CD4-positive, alpha-beta memory T cell (primary cell): ENCODE data around the gene AP1M1. TPM values are rescaled to one million over a fixed set of nuclear protein-coding genes. Genes with fewer than 3 reads are reported as not detected.

Experiments used
- CTCF ChIA-PET: fragments of 350-600 bp; sonication (Branson Sonifier 250); formaldehyde crosslinking; loops from one replicate; lab custom pipeline; 2021; ENCODE audit warnings: inconsistent platforms; ENCODE audit not compliant: partially characterized antibody; lab: Charles Lee
- POLR2A ChIA-PET: fragments of 350-600 bp; sonication (Branson Sonifier 250); formaldehyde crosslinking; loops from one replicate; lab custom pipeline; 2021; ENCODE audit not compliant: partially characterized antibody; lab: Charles Lee
- DNase-seq, 5 donors: peaks; one replicate each; pipeline versions ENCODE4 v3.0.0 to v3.0.0-alpha.2; 2020 to 2022; ENCODE audit warnings: mixed read lengths in 1 of 5
- H3K27ac ChIP-seq: one replicate; pipeline ENCODE4 v1.7.0; 2013; ENCODE audit warnings: low read depth, low read length
- H3K27me3 ChIP-seq: 2 replicates; pipeline ENCODE4 v1.7.0; 2013; ENCODE audit warnings: mild to moderate bottlenecking, low read length, moderate library complexity; ENCODE audit not compliant: insufficient read depth
- H3K36me3 ChIP-seq: 2 replicates; pipeline ENCODE4 v1.7.0; 2013; ENCODE audit warnings: mild to moderate bottlenecking, low read length, moderate library complexity; ENCODE audit not compliant: insufficient read depth
- H3K4me1 ChIP-seq: 2 replicates; pipeline ENCODE4 v1.7.0; 2013; ENCODE audit warnings: mild to moderate bottlenecking, low read length, moderate library complexity; ENCODE audit not compliant: insufficient read depth
- H3K4me3 ChIP-seq, 2 donors: one replicate each; pipeline ENCODE4 v1.7.0; 2013; ENCODE audit warnings: low read length in 2 of 2, mild to moderate bottlenecking in 1 of 2
- H3K9me3 ChIP-seq, 2 donors: one replicate each; pipeline ENCODE4 v1.7.0; 2013; ENCODE audit warnings: low read length in 2 of 2, control low read depth in 1 of 2; ENCODE audit not compliant: control insufficient read depth in 1 of 2
- H3K27ac Mint-ChIP-seq, 7 donors: one replicate each; pipeline ENCODE4 v1.8.0; 2020 to 2021; ENCODE audit warnings: mixed read lengths in 7 of 7, mild to moderate bottlenecking in 6 of 7, inconsistent platforms in 3 of 7, moderate library complexity in 3 of 7
- H3K27me3 Mint-ChIP-seq, 2 donors: one replicate each; pipeline ENCODE4 v1.8.0; 2020 to 2021; ENCODE audit warnings: mixed read lengths in 2 of 2
- H3K36me3 Mint-ChIP-seq, 2 donors: one replicate each; pipeline ENCODE4 v1.8.0; 2020 to 2021; ENCODE audit warnings: mixed read lengths in 2 of 2, inconsistent platforms in 1 of 2, mild to moderate bottlenecking in 1 of 2
- H3K4me1 Mint-ChIP-seq, 4 donors: one replicate each; pipeline ENCODE4 v1.8.0; 2020 to 2021; ENCODE audit warnings: mixed read lengths in 4 of 4, mild to moderate bottlenecking in 1 of 4
- H3K4me3 Mint-ChIP-seq, 8 donors: one replicate each; pipeline ENCODE4 v1.8.0; 2020 to 2021; ENCODE audit warnings: mixed read lengths in 8 of 8, mild to moderate bottlenecking in 7 of 8, moderate library complexity in 6 of 8, inconsistent platforms in 3 of 8
- H3K9me3 Mint-ChIP-seq, 8 donors: one replicate each; pipeline ENCODE4 v1.8.0; 2020 to 2021; ENCODE audit warnings: mixed read lengths in 8 of 8, mild to moderate bottlenecking in 5 of 8, inconsistent platforms in 3 of 8, moderate library complexity in 1 of 8
- intact Hi-C: fragments of 100-400 bp; cut with micrococcal nuclease; formaldehyde crosslinking; loops from one replicate; pipeline ENCODE4 v1.15.1; 2023
- polyA plus RNA-seq, 2 donors: library from polyadenylated mRNA; unstranded; fragments of 300-500 nt; fragmentation: Illumina TruSeq; gene quantifications; one replicate each; pipeline ENCODE4 v1.2.3, GENCODE V29; 2021
- total RNA-seq, 2 experiments: library from RNA; stranded (reverse); gene quantifications; one replicate each; pipeline ENCODE4 v1.2.3, GENCODE V29; 2021

The AP1M1 gene
- total and polyA plus RNA-seq, 4 experiments from 2014 or later, result 107 to 147 (median 117) TPM

GRCh38 chr19:16185123-16185767, 12.5 kb upstream of the AP1M1 start, which contains the start of gene FAM32A:
Gene FAM32A, plus strand, starts transcription at chr19:16185410. Its CDS starts 33 bp downstream, at chr19:16185443.
- intact Hi-C loops, result loop anchor here (1.0 to 2.0 kb wide), 7 partner anchors 12 to 348 kb away; partner anchors contain the start of genes AP1M1, C19orf44, CALR3 and HSH2D
- H3K27ac Mint-ChIP-seq, result peak within 1 kb of the TSS; percentile 95 to 99 (median 96)
- Histone ChIP-seq H3K36me3 (peaks cover 16% of the 10 kb centered on the region), H3K27me3 (no peaks in the 10 kb centered on the region), H3K27ac (peak within 1 kb of the TSS; percentile 83), H3K4me3 (peak within 1 kb of the TSS; percentile 84 to 86), H3K9me3 (no peaks in the 10 kb centered on the region), H3K4me1 (peaks cover 43% of the 10 kb centered on the region)
- H3K4me1 Mint-ChIP-seq, result peaks cover 20 to 43% (median 31%) of the 10 kb centered on the region in 4 donors
- ChIA-PET CTCF (interaction anchor here (0.9 to 3.4 kb wide), 21 partner anchors 11 to 556 kb away, joined by 3 to 36 read pairs (median 5); partner anchors contain the start of genes AP1M1, HSH2D, RAB8A and TPM4), POLR2A (interaction anchor here (0.8 to 2.2 kb wide), 22 partner anchors 9 to 348 kb away, joined by 3 to 35 read pairs (median 5); partner anchors contain the start of genes AP1M1, KLF2 and RAB8A)
- H3K27me3 Mint-ChIP-seq, result peaks cover 0 to 2% of the 10 kb centered on the region in 2 donors
- H3K4me3 Mint-ChIP-seq, result peak within 1 kb of the TSS; percentile 97 to 100 (median 99)
- DNase-seq, result peak; percentile 98 to 99 (median 99)
- no peaks in the 10 kb centered on the region for H3K9me3 Mint-ChIP-seq
- peaks cover 19 to 28% of the 10 kb centered on the region in 2 donors for H3K36me3 Mint-ChIP-seq

- Mint-ChIP-seq H3K4me1 (peaks cover 20 to 43% (median 32%) of the 10 kb centered on the region in 4 donors), H3K27ac (peak overlapping the region; percentile 95 to 99 (median 96)), H3K36me3 (peaks cover 19 to 32% of the 10 kb centered on the region in 2 donors), H3K27me3 (peaks cover 0 to 2% of the 10 kb centered on the region in 2 donors), H3K9me3 (no peaks in the 10 kb centered on the region), H3K4me3 (peak overlapping the region; percentile 97 to 100 (median 99))
- peaks cover 21% of the 10 kb centered on the region for H3K36me3 ChIP-seq
- peak; percentile 21 to 45 (median 29) for DNase-seq
- POLR2A ChIA-PET, result interaction anchor here (0.8 to 2.2 kb wide), 23 partner anchors 9 to 349 kb away, joined by 3 to 35 read pairs (median 5); partner anchors contain the start of genes AP1M1, KLF2 and RAB8A
- H3K4me3 ChIP-seq, result peak overlapping the region; percentile 84 to 86
- peak overlapping the region; percentile 83 for H3K27ac ChIP-seq
- intact Hi-C loops, result loop anchor here (1.0 to 2.0 kb wide), 7 partner anchors 12 to 349 kb away; partner anchors contain the start of genes AP1M1, C19orf44, CALR3 and HSH2D
- H3K4me1 ChIP-seq, result peaks cover 43% of the 10 kb centered on the region
- H3K9me3 ChIP-seq, result no peaks in the 10 kb centered on the region
- H3K27me3 ChIP-seq, result no peaks in the 10 kb centered on the region
- CTCF ChIA-PET, result interaction anchor here (0.6 to 3.4 kb wide), 22 partner anchors 11 to 620 kb away, joined by 3 to 36 read pairs (median 4); partner anchors contain the start of genes AP1M1, HSH2D, RAB8A and TPM4
Observed at GRCh38 chr19:16185768-16186123, 12.0 kb upstream of the AP1M1 start.

DNA sequence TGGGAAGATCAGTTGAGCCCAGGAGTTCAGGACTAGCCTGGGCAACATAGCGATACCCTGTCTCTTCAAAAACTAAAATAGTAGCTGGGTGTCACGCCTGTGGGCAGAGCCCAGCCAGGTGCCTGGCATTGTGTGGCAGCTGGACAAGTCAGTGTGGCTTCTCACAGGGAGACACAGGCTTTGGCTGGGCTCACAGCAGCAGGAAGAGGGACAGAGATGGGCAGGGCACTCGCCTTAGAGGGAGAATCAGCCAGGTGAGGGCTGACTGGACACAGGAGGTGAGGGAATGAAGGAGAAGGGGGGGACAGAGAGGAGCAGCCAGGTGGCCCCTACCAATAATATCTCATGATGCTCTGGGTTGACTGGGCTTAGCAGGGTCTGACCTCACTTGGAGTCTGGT, 9.2 kb upstream of the AP1M1 start:
- H3K9me3 Mint-ChIP-seq, result no peaks in the 10 kb centered on the region
- peaks cover 18 to 38% (median 26%) of the 10 kb centered on the region in 4 donors for H3K4me1 Mint-ChIP-seq
- peak overlapping the region in 3 of 8 donors; percentile 21 to 48 (median 43) for H3K4me3 Mint-ChIP-seq
- Histone ChIP-seq H3K36me3 (peaks cover 37% of the 10 kb centered on the region), H3K4me3 (no peak overlapping the region), H3K27me3 (no peaks in the 10 kb centered on the region), H3K4me1 (peaks cover 34% of the 10 kb centered on the region), H3K27ac (no peak overlapping the region), H3K9me3 (no peaks in the 10 kb centered on the region)
- peak overlapping the region in 3 of 7 donors; percentile 70 to 83 (median 73) for H3K27ac Mint-ChIP-seq
- no peak for DNase-seq
- POLR2A ChIA-PET, result interaction anchor here (0.7 to 2.3 kb wide), 2 partner anchors 9 to 352 kb away, joined by 3 to 8 read pairs; partner anchors contain the start of gene AP1M1
- peaks cover 25 to 50% of the 10 kb centered on the region in 2 donors for H3K36me3 Mint-ChIP-seq
- CTCF ChIA-PET, result interaction anchor here (1.0 to 1.2 kb wide), 3 partner anchors 102 to 146 kb away, joined by 3 to 5 read pairs (median 3); no protein-coding TSS in a partner anchor
- H3K27me3 Mint-ChIP-seq, result no peaks in the 10 kb centered on the region
- intact Hi-C loops, result no loop called here

DNA sequence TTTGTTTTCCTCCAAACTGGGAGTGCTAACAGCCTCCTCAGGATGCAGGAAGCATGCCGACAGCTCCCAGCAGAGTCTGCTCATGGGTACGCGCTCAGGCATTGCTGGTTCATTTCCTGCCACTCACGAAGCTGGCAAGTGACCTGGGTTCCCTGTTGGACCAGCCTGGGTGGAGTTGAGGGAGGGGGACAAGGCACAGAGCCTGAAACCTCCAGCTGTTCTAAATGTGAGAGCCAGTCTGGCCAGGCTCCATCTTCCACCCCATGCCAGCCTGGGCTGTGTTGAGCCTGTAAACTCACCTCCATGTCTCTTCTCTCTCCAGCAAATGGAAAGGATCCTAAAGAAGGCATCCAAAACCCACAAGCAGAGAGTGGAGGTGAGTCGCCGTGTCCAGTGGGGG, 7.5 kb upstream of the AP1M1 start:
- no peaks in the 10 kb centered on the region for H3K9me3 ChIP-seq
- Mint-ChIP-seq H3K4me3 (no peak overlapping the region), H3K4me1 (peaks cover 15 to 31% (median 22%) of the 10 kb centered on the region in 4 donors), H3K36me3 (peaks cover 23 to 53% of the 10 kb centered on the region in 2 donors), H3K9me3 (no peaks in the 10 kb centered on the region), H3K27ac (peak overlapping the region in 2 of 7 donors; percentile 25 to 68), H3K27me3 (no peaks in the 10 kb centered on the region)
- no peak for DNase-seq
- H3K36me3 ChIP-seq, result peaks cover 37% of the 10 kb centered on the region
- H3K4me1 ChIP-seq, result peaks cover 29% of the 10 kb centered on the region
- no peak overlapping the region for H3K27ac ChIP-seq
- H3K27me3 ChIP-seq, result no peaks in the 10 kb centered on the region
- POLR2A ChIA-PET, result interaction anchor here (2.3 kb wide), 1 partner anchor 8 kb away, joined by 8 read pairs; the partner anchor contains the start of gene AP1M1
- H3K4me3 ChIP-seq, result no peak overlapping the region
- intact Hi-C loops, result no loop called here
- CTCF ChIA-PET, result interaction anchor here (0.7 kb wide), 1 partner anchor 127 kb away, joined by 4 read pairs; no protein-coding TSS in a partner anchor

GRCh38 chr19:16190736-16191135, 7.0 kb upstream of the AP1M1 start:
- peak overlapping the region in 1 of 7 donors; percentile 68 for H3K27ac Mint-ChIP-seq
- no peaks in the 10 kb centered on the region for H3K9me3 Mint-ChIP-seq
- POLR2A ChIA-PET, result no interaction called here
- H3K36me3 Mint-ChIP-seq, result peaks cover 20 to 48% of the 10 kb centered on the region in 2 donors
- intact Hi-C loops, result no loop called here
- CTCF ChIA-PET, result no interaction called here
- H3K9me3 ChIP-seq, result no peaks in the 10 kb centered on the region
- DNase-seq, result no peak
- no peak overlapping the region for H3K4me3 Mint-ChIP-seq
- H3K27me3 ChIP-seq, result no peaks in the 10 kb centered on the region
- H3K4me1 Mint-ChIP-seq, result peaks cover 14 to 26% (median 18%) of the 10 kb centered on the region in 4 donors
- peaks cover 28% of the 10 kb centered on the region for H3K4me1 ChIP-seq
- no peak overlapping the region for H3K27ac ChIP-seq
- no peaks in the 10 kb centered on the region for H3K27me3 Mint-ChIP-seq
- H3K36me3 ChIP-seq, result peaks cover 37% of the 10 kb centered on the region
- no peak overlapping the region for H3K4me3 ChIP-seq

DNA sequence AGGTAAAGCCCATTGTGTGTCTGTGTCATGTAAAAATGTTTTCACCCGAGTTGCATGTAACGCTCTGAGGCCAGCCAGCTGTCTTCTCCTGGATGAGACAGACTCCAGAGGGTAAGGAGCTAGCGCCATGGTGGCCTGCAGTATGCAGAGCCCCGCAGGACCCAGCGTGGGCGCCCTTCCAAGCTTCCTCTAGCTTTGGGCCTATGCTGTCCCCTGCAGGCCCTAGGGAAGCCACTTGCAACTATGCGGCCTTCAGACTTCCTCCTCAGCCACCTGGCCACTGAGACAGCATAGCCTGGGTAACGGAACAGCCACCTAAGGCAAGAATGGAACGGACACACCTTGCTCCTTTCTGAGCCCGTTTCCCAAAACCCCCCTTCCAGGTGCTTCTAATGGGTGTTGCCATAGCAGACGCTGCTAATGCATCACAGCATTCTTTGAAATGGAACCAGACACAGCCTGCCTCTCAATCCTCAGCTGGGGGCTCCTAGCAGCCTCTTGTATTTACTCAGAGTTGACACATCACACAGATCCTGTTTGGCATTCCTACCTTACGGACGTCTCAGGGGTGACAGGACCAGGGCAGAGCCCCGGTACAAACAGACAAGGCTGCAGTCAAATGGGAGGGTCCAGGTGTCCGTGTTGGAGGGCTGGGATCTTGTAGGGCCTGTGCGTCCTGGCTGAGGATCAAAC, 6.3 kb upstream of the AP1M1 start:
- Mint-ChIP-seq H3K4me3 (peak overlapping the region in 1 of 8 donors; percentile 38), H3K27ac (no peak overlapping the region), H3K27me3 (no peaks in the 10 kb centered on the region), H3K36me3 (peaks cover 20 to 46% of the 10 kb centered on the region in 2 donors), H3K9me3 (no peaks in the 10 kb centered on the region), H3K4me1 (peaks cover 14 to 20% (median 15%) of the 10 kb centered on the region in 4 donors)
- intact Hi-C loops, result no loop called here
- H3K36me3 ChIP-seq, result peaks cover 37% of the 10 kb centered on the region
- POLR2A ChIA-PET, result no interaction called here
- DNase-seq, result no peak
- H3K27ac ChIP-seq, result no peak overlapping the region
- H3K4me1 ChIP-seq, result peaks cover 22% of the 10 kb centered on the region
- no peaks in the 10 kb centered on the region for H3K27me3 ChIP-seq
- H3K9me3 ChIP-seq, result no peaks in the 10 kb centered on the region
- CTCF ChIA-PET, result no interaction called here
- H3K4me3 ChIP-seq, result no peak overlapping the region
